Progenitor cell of endocrine pancreas (in vitro differentiated cells): ENCODE data around the gene LYSMD4. TPM values are rescaled to one million over a fixed set of nuclear protein-coding genes. Genes with fewer than 3 reads are reported as not detected.
A peak's percentile ranks its signal among the peaks of the same experiment; 100 is the strongest.
"Not testable (repeated sequence)": the region's sequence is repeated elsewhere in the genome, so short reads cannot be mapped to it uniquely, and the experiment has no call there.

Source experiments
- DNase-seq: peaks from one replicate; pipeline ENCODE4 v3.0.0; 2021; ENCODE audit warnings: low spot score; ENCODE audit not compliant: unreplicated experiment
- H3K27ac Mint-ChIP-seq: 2 replicates; pipeline ENCODE4 v1.8.0; 2021; ENCODE audit warnings: mild to moderate bottlenecking, moderate library complexity, mixed read lengths
- H3K27me3 Mint-ChIP-seq: 2 replicates; pipeline ENCODE4 v1.8.0; 2021; ENCODE audit warnings: mixed read lengths
- H3K36me3 Mint-ChIP-seq: 2 replicates; pipeline ENCODE4 v1.8.0; 2022; ENCODE audit warnings: mixed read lengths; ENCODE audit not compliant: insufficient read depth
- H3K4me1 Mint-ChIP-seq: 2 replicates; pipeline ENCODE4 v1.8.0; 2021; ENCODE audit warnings: low read depth, mixed read lengths
- H3K4me3 Mint-ChIP-seq: 2 replicates; pipeline ENCODE4 v1.8.0; 2021; ENCODE audit warnings: low read depth, mild to moderate bottlenecking, moderate library complexity, mixed read lengths
- H3K9me3 Mint-ChIP-seq: 2 replicates; pipeline ENCODE4 v1.8.0; 2021; ENCODE audit warnings: low read depth, mixed read lengths
- total RNA-seq: library from RNA; stranded (reverse); gene quantifications from 2 replicates; pipeline ENCODE4 v1.2.1, GENCODE V29; 2021
- TF ChIP-seq, protein P1 (sequence below): fragments of 200-600 bp; sonication (generic); IDR thresholded peaks from one replicate; pipeline ENCODE4 v1.5.0; 2021; ENCODE audit warnings: antibody characterized with exemption, mild to moderate bottlenecking; ENCODE audit not compliant: unreplicated experiment

Gene LYSMD4
- total RNA-seq, 1 donor from 2014 or later: 17.9 TPM

DNA sequence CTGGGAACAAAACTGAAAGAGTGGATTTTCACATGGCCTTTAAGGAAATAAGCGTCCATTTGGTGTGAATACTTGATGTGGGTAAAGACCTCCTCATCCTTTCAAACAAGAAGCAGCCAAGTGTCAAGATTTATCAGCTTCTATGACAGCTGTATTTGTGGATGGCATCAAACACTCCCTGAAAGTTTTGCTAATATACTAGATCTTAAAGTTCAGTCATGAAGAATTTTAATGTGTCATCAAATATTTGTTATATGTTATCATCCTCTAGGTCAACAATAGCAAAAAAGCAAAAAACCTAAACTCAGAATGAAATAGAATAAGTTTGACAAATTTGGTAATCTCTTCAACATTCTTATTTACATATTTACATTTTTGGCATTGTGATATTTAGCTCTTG is 29.1 kb upstream of the LYSMD4 start:
- no peaks in the 10 kb centered on the region for H3K27me3 Mint-ChIP-seq

GRCh38 chr15:99755692-99756409 is 22.6 kb upstream of the LYSMD4 start:
- no peaks in the 10 kb centered on the region for H3K27me3 Mint-ChIP-seq
- DNase-seq: no peak
- TF ChIP-seq, protein P1, sequence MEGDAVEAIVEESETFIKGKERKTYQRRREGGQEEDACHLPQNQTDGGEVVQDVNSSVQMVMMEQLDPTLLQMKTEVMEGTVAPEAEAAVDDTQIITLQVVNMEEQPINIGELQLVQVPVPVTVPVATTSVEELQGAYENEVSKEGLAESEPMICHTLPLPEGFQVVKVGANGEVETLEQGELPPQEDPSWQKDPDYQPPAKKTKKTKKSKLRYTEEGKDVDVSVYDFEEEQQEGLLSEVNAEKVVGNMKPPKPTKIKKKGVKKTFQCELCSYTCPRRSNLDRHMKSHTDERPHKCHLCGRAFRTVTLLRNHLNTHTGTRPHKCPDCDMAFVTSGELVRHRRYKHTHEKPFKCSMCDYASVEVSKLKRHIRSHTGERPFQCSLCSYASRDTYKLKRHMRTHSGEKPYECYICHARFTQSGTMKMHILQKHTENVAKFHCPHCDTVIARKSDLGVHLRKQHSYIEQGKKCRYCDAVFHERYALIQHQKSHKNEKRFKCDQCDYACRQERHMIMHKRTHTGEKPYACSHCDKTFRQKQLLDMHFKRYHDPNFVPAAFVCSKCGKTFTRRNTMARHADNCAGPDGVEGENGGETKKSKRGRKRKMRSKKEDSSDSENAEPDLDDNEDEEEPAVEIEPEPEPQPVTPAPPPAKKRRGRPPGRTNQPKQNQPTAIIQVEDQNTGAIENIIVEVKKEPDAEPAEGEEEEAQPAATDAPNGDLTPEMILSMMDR: peak; percentile 81
- no peaks in the 10 kb centered on the region for H3K9me3 Mint-ChIP-seq
- H3K4me3 Mint-ChIP-seq: no peak overlapping the region
- H3K36me3 Mint-ChIP-seq: no peaks in the 10 kb centered on the region
- no peak overlapping the region for H3K27ac Mint-ChIP-seq
- no peaks in the 10 kb centered on the region for H3K4me1 Mint-ChIP-seq

More for the DNA sequence above, 29.1 kb upstream of the LYSMD4 start:
- H3K36me3 Mint-ChIP-seq: no peaks in the 10 kb centered on the region
- no peak overlapping the region for H3K4me3 Mint-ChIP-seq
- no peaks in the 10 kb centered on the region for H3K9me3 Mint-ChIP-seq
- H3K4me1 Mint-ChIP-seq: peaks cover 11% of the 10 kb centered on the region
- no peak overlapping the region for H3K27ac Mint-ChIP-seq
- TF ChIP-seq, protein P1: no peak
- DNase-seq: no peak

GRCh38 chr15:99753066-99753465 is 19.8 kb upstream of the LYSMD4 start:
- no peak overlapping the region for H3K4me3 Mint-ChIP-seq
- no peaks in the 10 kb centered on the region for H3K9me3 Mint-ChIP-seq
- no peaks in the 10 kb centered on the region for H3K36me3 Mint-ChIP-seq
- TF ChIP-seq, protein P1: no peak
- no peak for DNase-seq
- H3K4me1 Mint-ChIP-seq: no peaks in the 10 kb centered on the region
- H3K27ac Mint-ChIP-seq: no peak overlapping the region
- H3K27me3 Mint-ChIP-seq: no peaks in the 10 kb centered on the region

DNA sequence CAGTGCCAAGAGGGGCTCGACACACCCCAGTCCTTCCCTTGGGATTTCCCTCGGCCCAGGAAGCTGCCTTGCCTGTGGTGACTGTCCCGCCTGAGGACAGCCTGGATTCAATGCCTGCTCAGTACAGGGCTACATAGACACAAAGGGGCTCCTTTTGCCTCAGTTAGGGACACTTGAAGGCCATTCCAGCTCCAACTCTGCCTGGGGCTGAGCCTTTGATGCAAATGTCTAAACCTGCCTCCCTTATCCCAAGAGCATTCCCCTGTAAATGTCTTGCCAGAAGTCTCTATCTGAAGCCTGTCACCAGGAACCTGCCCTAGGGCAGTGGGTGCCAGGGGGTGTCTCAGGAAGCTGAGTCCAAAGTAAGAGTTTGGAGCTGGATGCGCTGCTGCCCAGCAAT is 19.3 kb upstream of the LYSMD4 start:
- Mint-ChIP-seq H3K27ac (no peak overlapping the region), H3K27me3 (no peaks in the 10 kb centered on the region), H3K4me3 (no peak overlapping the region), H3K4me1 (no peaks in the 10 kb centered on the region), H3K36me3 (no peaks in the 10 kb centered on the region), H3K9me3 (no peaks in the 10 kb centered on the region)
- DNase-seq: no peak
- TF ChIP-seq, protein P1: no peak

GRCh38 chr15:99750326-99750725 is 17.1 kb upstream of the LYSMD4 start:
- H3K4me1 Mint-ChIP-seq, H3K27me3 Mint-ChIP-seq, H3K36me3 Mint-ChIP-seq, H3K27ac Mint-ChIP-seq, DNase-seq, H3K9me3 Mint-ChIP-seq, H3K4me3 Mint-ChIP-seq: not testable (repeated sequence)

GRCh38 chr15:99749386-99749785 is 16.1 kb upstream of the LYSMD4 start:
- TF ChIP-seq, protein P1: no peak
- no peaks in the 10 kb centered on the region for H3K4me1 Mint-ChIP-seq
- H3K27ac Mint-ChIP-seq: no peak overlapping the region
- no peak for DNase-seq
- H3K27me3 Mint-ChIP-seq: peaks cover 7% of the 10 kb centered on the region
- no peak overlapping the region for H3K4me3 Mint-ChIP-seq
- H3K9me3 Mint-ChIP-seq: no peaks in the 10 kb centered on the region
- no peaks in the 10 kb centered on the region for H3K36me3 Mint-ChIP-seq
